MCF 10A (cell line): ENCODE results near the gene SYPL2. TPM values are rescaled to one million over a fixed set of nuclear protein-coding genes. Genes with fewer than 3 reads are reported as not detected.

Experiments
- BruUV-seq: library from RNA; stranded (reverse); fragments of 400-500 nt; replicated peaks from 2 replicates; lab custom pipeline; 2021; lab: Mats Ljungman, UMichigan
- CTCF ChIA-PET: fragments of 300-600 bp; sonication (Branson Sonifier 250); formaldehyde crosslinking; extraction: SDS; loops from one replicate; lab custom pipeline; 2021; ENCODE audit warnings: antibody characterized with exemption, inconsistent platforms; lab: Yijun Ruan, JAX
- POLR2A ChIA-PET: fragments of 300-600, 350-650 bp; sonication (Branson Sonifier 250); formaldehyde crosslinking; extraction: SDS; loops from one replicate; lab custom pipeline; 2020; ENCODE audit warnings: antibody characterized with exemption, inconsistent platforms; lab: Yijun Ruan, JAX
- DNase-seq: peaks from one replicate; pipeline ENCODE4 v3.0.0-alpha.2; 2018; ENCODE audit not compliant: unreplicated experiment
- H3K27ac Mint-ChIP-seq: one replicate; pipeline ENCODE4 v1.8.0; 2022; ENCODE audit warnings: mild to moderate bottlenecking, low read depth, mixed read lengths; ENCODE audit not compliant: unreplicated experiment
- H3K27me3 Mint-ChIP-seq: one replicate; pipeline ENCODE4 v1.8.0; 2022; ENCODE audit warnings: mixed read lengths; ENCODE audit not compliant: insufficient read depth, unreplicated experiment
- H3K36me3 Mint-ChIP-seq: one replicate; pipeline ENCODE4 v1.8.0; 2022; ENCODE audit warnings: mild to moderate bottlenecking, moderate library complexity, mixed read lengths; ENCODE audit not compliant: insufficient read depth, unreplicated experiment
- H3K4me1 Mint-ChIP-seq: one replicate; pipeline ENCODE4 v1.8.0; 2022; ENCODE audit warnings: mixed read lengths; ENCODE audit not compliant: insufficient read depth, unreplicated experiment
- H3K4me3 Mint-ChIP-seq: one replicate; pipeline ENCODE4 v1.8.0; 2022; ENCODE audit warnings: mild to moderate bottlenecking, moderate library complexity, mixed read lengths; ENCODE audit not compliant: unreplicated experiment
- H3K9me3 Mint-ChIP-seq: one replicate; pipeline ENCODE4 v1.8.0; 2022; ENCODE audit warnings: mixed read lengths; ENCODE audit not compliant: unreplicated experiment
- CTCF ChIP-seq: fragments of 200-600 bp; IDR thresholded peaks from one replicate; pipeline ENCODE4 v1.8.0; 2022; ENCODE audit warnings: antibody characterized with exemption, mild to moderate bottlenecking; ENCODE audit not compliant: unreplicated experiment
- intact Hi-C: fragments of 100-400 bp; cut with micrococcal nuclease; formaldehyde crosslinking; loops from 2 replicates; pipeline ENCODE4 v1.14.1; 2022
- total RNA-seq: library from RNA; stranded (reverse); gene quantifications from 2 replicates; pipeline ENCODE4 v1.2.3, GENCODE V29; 2022

SYPL2 gene
- total RNA-seq, 1 experiment from 2014 or later = not detected

GRCh38 chr1:109514846-109515245, 48.5 kb downstream of the SYPL2 start:
- no peak for DNase-seq
- Mint-ChIP-seq H3K4me3 (no peak overlapping the region), H3K36me3 (no peaks in the 10 kb centered on the region), H3K9me3 (no peaks in the 10 kb centered on the region), H3K27me3 (peaks cover 26% of the 10 kb centered on the region), H3K27ac (no peak overlapping the region), H3K4me1 (peaks cover 6% of the 10 kb centered on the region)
- BruUV-seq = no TSS peak
- TF ChIP-seq CTCF = no peak
- intact Hi-C loops = no loop called here
- ChIA-PET CTCF (interaction anchor here (1.4 to 40.0 kb wide), 4 partner anchors 19 to 24 kb away, joined by 3 to 1071 read pairs (median 26); partner anchors contain the start of genes CYB561D1 and GPR61), POLR2A (interaction anchor here (0.6 kb wide), 1 partner anchor 220 kb away, joined by 3 read pairs; no protein-coding TSS in a partner anchor)

GRCh38 chr1:109516872-109517271, 50.5 kb downstream of the SYPL2 start:
- no peak for DNase-seq
- CTCF ChIA-PET = interaction anchor here (1.5 to 40.0 kb wide), 4 partner anchors 12 to 24 kb away, joined by 3 to 1071 read pairs (median 24); partner anchors contain the start of genes CYB561D1 and GPR61
- POLR2A ChIA-PET = interaction anchor here (1.2 kb wide), 1 partner anchor 24 kb away, joined by 4 read pairs; the partner anchor contains the start of gene CYB561D1
- no peak for TF ChIP-seq CTCF
- Mint-ChIP-seq H3K27ac (no peak overlapping the region), H3K36me3 (no peaks in the 10 kb centered on the region), H3K9me3 (no peaks in the 10 kb centered on the region), H3K4me3 (no peak overlapping the region), H3K4me1 (no peaks in the 10 kb centered on the region), H3K27me3 (peaks cover 11% of the 10 kb centered on the region)
- intact Hi-C loops = no loop called here
- BruUV-seq = no TSS peak

GRCh38 chr1:109517337-109517736, 51.0 kb downstream of the SYPL2 start:
- ChIA-PET CTCF (interaction anchor here (0.6 to 40.0 kb wide), 6 partner anchors 17 to 1705 kb away, joined by 3 to 1071 read pairs (median 4); partner anchors contain the start of genes CYB561D1 and GPR61), POLR2A (no interaction called here)
- TF ChIP-seq CTCF = no peak
- Mint-ChIP-seq H3K4me1 (no peaks in the 10 kb centered on the region), H3K27me3 (peaks cover 11% of the 10 kb centered on the region), H3K9me3 (no peaks in the 10 kb centered on the region), H3K27ac (no peak overlapping the region), H3K4me3 (no peak overlapping the region), H3K36me3 (no peaks in the 10 kb centered on the region)
- DNase-seq = no peak
- intact Hi-C loops = no loop called here
- BruUV-seq = no TSS peak

- CTCF ChIA-PET = interaction anchor here (0.7 to 40.0 kb wide), 5 partner anchors 11 to 27 kb away, joined by 3 to 1071 read pairs (median 41); partner anchors contain the start of genes AMIGO1, ATXN7L2, CYB561D1 and GPR61
- no TSS peak for BruUV-seq
- no peak for DNase-seq
- Mint-ChIP-seq H3K4me3 (no peak overlapping the region), H3K27ac (no peak overlapping the region), H3K36me3 (no peaks in the 10 kb centered on the region), H3K4me1 (no peaks in the 10 kb centered on the region), H3K9me3 (no peaks in the 10 kb centered on the region), H3K27me3 (peaks cover 24% of the 10 kb centered on the region)
- TF ChIP-seq CTCF = no peak
- POLR2A ChIA-PET = interaction anchor here (0.9 kb wide), 2 partner anchors 11 to 27 kb away, joined by 4 read pairs; partner anchors contain the start of genes AMIGO1 and GNAI3
- intact Hi-C loops = no loop called here
These were observed 54.9 kb downstream of the SYPL2 start for GRCh38 chr1:109521002-109521951.
